ENCODE measurements around the gene LYST. TPM values are rescaled to one million over a fixed set of nuclear protein-coding genes. Genes with fewer than 3 reads are reported as not detected.
"Not testable (repeated sequence)": the region's sequence is repeated elsewhere in the genome, so short reads cannot be mapped to it uniquely, and the experiment has no call there.

The LYST gene
- polyA plus RNA-seq, 1 donor (not counting 4 experiments of a cell fraction or from before 2014, with no cell fraction given), result 24.7 TPM

GRCh38 chr1:235648954-235649367 lies 217.7 kb downstream of the LYST start:
- H3K9me1 ChIP-seq (ENCODE audit: control insufficient read depth, extremely low read depth, insufficient read depth, low read length), result no peaks in the 10 kb centered on the region
- DNase-seq (ENCODE audit: low read depth, low spot score), result no peak

GRCh38 chr1:235648407-235648907 lies 218.2 kb downstream of the LYST start:
- Histone ChIP-seq H3K79me2 (ENCODE audit: control insufficient read depth, insufficient read depth, low read length) (no peaks in the 10 kb centered on the region), H3K36me3 (ENCODE audit: control insufficient read depth in 2 of 2, extremely low read depth in 1 of 2, insufficient read depth in 2 of 2, low read length in 2 of 2) (no peaks in the 10 kb centered on the region), H3K4me1 (ENCODE audit: control insufficient read depth, extremely low read depth, insufficient read depth, low read length) (peaks cover 3% of the 10 kb centered on the region), H3K4me2 (ENCODE audit: control insufficient read depth, extremely low read depth, insufficient read depth, low read depth, low read length) (peak overlapping the region; percentile 81), H3K9me3 (ENCODE audit: control insufficient read depth, low read depth, low read length) (no peaks in the 10 kb centered on the region), H3K9me1 (ENCODE audit: control insufficient read depth, extremely low read depth, insufficient read depth, low read length) (no peaks in the 10 kb centered on the region), H3K27me3 (ENCODE audit: control insufficient read depth, extremely low read depth, insufficient read depth, low read length) (peaks cover 54% of the 10 kb centered on the region), H4K20me1 (ENCODE audit: control insufficient read depth, extremely low read depth, insufficient read depth, low read length) (no peaks in the 10 kb centered on the region), H2AFZ (ENCODE audit: control insufficient read depth, low read length) (no peak overlapping the region), H3K27ac (ENCODE audit: control insufficient read depth, insufficient read depth, low read length) (no peak overlapping the region), H3K9ac (ENCODE audit: control insufficient read depth, extremely low read depth, insufficient read depth, low read length) (no peak overlapping the region), H3K4me3 (ENCODE audit: control insufficient read depth in 2 of 3, extremely low read depth in 1 of 3, insufficient read depth in 2 of 3, low read depth in 1 of 3, low read length in 3 of 3) (peak overlapping the region in 1 of 3 experiments; percentile 31)
- DNase-seq (ENCODE audit: low read depth, low spot score), result no peak
- TF ChIP-seq, protein P1, sequence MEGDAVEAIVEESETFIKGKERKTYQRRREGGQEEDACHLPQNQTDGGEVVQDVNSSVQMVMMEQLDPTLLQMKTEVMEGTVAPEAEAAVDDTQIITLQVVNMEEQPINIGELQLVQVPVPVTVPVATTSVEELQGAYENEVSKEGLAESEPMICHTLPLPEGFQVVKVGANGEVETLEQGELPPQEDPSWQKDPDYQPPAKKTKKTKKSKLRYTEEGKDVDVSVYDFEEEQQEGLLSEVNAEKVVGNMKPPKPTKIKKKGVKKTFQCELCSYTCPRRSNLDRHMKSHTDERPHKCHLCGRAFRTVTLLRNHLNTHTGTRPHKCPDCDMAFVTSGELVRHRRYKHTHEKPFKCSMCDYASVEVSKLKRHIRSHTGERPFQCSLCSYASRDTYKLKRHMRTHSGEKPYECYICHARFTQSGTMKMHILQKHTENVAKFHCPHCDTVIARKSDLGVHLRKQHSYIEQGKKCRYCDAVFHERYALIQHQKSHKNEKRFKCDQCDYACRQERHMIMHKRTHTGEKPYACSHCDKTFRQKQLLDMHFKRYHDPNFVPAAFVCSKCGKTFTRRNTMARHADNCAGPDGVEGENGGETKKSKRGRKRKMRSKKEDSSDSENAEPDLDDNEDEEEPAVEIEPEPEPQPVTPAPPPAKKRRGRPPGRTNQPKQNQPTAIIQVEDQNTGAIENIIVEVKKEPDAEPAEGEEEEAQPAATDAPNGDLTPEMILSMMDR (optimal IDR thresholded peaks at IDR 0.05 in 1 of 3, IDR thresholded peaks at IDR 0.05 in 1 of 3, conservative IDR thresholded peaks at IDR 0.05 in 1 of 3; ENCODE audit: extremely low read depth in 1 of 3, insufficient read depth in 2 of 3, low read length in 3 of 3), result no peak
- TF ChIP-seq EZH2 (IDR thresholded peaks at IDR 0.05; ENCODE audit: low read length), result no peak
- FAIRE-seq, result no peak
- dilution Hi-C loops (cut with MboI; ENCODE audit: extremely low pct_ligation_motif_present, low sequenced_read_pairs), result no loop called here

More at GRCh38 chr1:235648954-235649367, 217.7 kb downstream of the LYST start:
- H3K9ac ChIP-seq (ENCODE audit: control insufficient read depth, extremely low read depth, insufficient read depth, low read length), result no peak overlapping the region
- no peak for FAIRE-seq
- no peaks in the 10 kb centered on the region for H3K9me3 ChIP-seq (ENCODE audit: control insufficient read depth, low read depth, low read length)
- dilution Hi-C loops (cut with MboI; ENCODE audit: extremely low pct_ligation_motif_present, low sequenced_read_pairs), result no loop called here
- peak overlapping the region in 1 of 3 experiments; percentile 31 for H3K4me3 ChIP-seq (ENCODE audit: control insufficient read depth in 2 of 3, extremely low read depth in 1 of 3, insufficient read depth in 2 of 3, low read depth in 1 of 3, low read length in 3 of 3)
- H3K27ac ChIP-seq (ENCODE audit: control insufficient read depth, insufficient read depth, low read length), result no peak overlapping the region
- peak overlapping the region; percentile 81 for H3K4me2 ChIP-seq (ENCODE audit: control insufficient read depth, extremely low read depth, insufficient read depth, low read depth, low read length)
- no peak overlapping the region for H2AFZ ChIP-seq (ENCODE audit: control insufficient read depth, low read length)
- H3K79me2 ChIP-seq (ENCODE audit: control insufficient read depth, insufficient read depth, low read length), result no peaks in the 10 kb centered on the region
- H3K36me3 ChIP-seq (ENCODE audit: control insufficient read depth in 2 of 2, extremely low read depth in 1 of 2, insufficient read depth in 2 of 2, low read length in 2 of 2), result no peaks in the 10 kb centered on the region
- H3K27me3 ChIP-seq (ENCODE audit: control insufficient read depth, extremely low read depth, insufficient read depth, low read length), result peaks cover 53% of the 10 kb centered on the region
- peak; percentile 91 for TF ChIP-seq EZH2 (IDR thresholded peaks at IDR 0.05; ENCODE audit: low read length)
- TF ChIP-seq, protein P1 (optimal IDR thresholded peaks at IDR 0.05 in 1 of 3, IDR thresholded peaks at IDR 0.05 in 1 of 3, conservative IDR thresholded peaks at IDR 0.05 in 1 of 3; ENCODE audit: extremely low read depth in 1 of 3, insufficient read depth in 2 of 3, low read length in 3 of 3), result no peak
- H3K4me1 ChIP-seq (ENCODE audit: control insufficient read depth, extremely low read depth, insufficient read depth, low read length), result peaks cover 3% of the 10 kb centered on the region
- no peaks in the 10 kb centered on the region for H4K20me1 ChIP-seq (ENCODE audit: control insufficient read depth, extremely low read depth, insufficient read depth, low read length)

GRCh38 chr1:235647537-235647936 lies 219.2 kb downstream of the LYST start:
- DNase-seq (ENCODE audit: low read depth, low spot score); H2AFZ ChIP-seq (ENCODE audit: control insufficient read depth, low read length); H3K9ac ChIP-seq (ENCODE audit: control insufficient read depth, extremely low read depth, insufficient read depth, low read length); H3K4me3 ChIP-seq (ENCODE audit: control insufficient read depth in 2 of 3, extremely low read depth in 1 of 3, insufficient read depth in 2 of 3, low read depth in 1 of 3, low read length in 3 of 3); H3K4me1 ChIP-seq (ENCODE audit: control insufficient read depth, extremely low read depth, insufficient read depth, low read length); dilution Hi-C loops (cut with MboI; ENCODE audit: extremely low pct_ligation_motif_present, low sequenced_read_pairs); FAIRE-seq; H3K9me1 ChIP-seq (ENCODE audit: control insufficient read depth, extremely low read depth, insufficient read depth, low read length); H4K20me1 ChIP-seq (ENCODE audit: control insufficient read depth, extremely low read depth, insufficient read depth, low read length); H3K4me2 ChIP-seq (ENCODE audit: control insufficient read depth, extremely low read depth, insufficient read depth, low read depth, low read length); H3K9me3 ChIP-seq (ENCODE audit: control insufficient read depth, low read depth, low read length); H3K79me2 ChIP-seq (ENCODE audit: control insufficient read depth, insufficient read depth, low read length); H3K27ac ChIP-seq (ENCODE audit: control insufficient read depth, insufficient read depth, low read length); H3K36me3 ChIP-seq (ENCODE audit: control insufficient read depth in 2 of 2, extremely low read depth in 1 of 2, insufficient read depth in 2 of 2, low read length in 2 of 2): not testable (repeated sequence)
- peaks cover 54% of the 10 kb centered on the region for H3K27me3 ChIP-seq (ENCODE audit: control insufficient read depth, extremely low read depth, insufficient read depth, low read length)
